ENCODE measurements around the gene HOXB1.
A peak's percentile ranks its signal among the peaks of the same experiment; 100 is the strongest.

GRCh38 chr17:48579760-48580554 lies 49.1 kb upstream of the HOXB1 start:
- TF ChIP-seq CTCF (IDR thresholded peaks at IDR 0.05) (no peak), EZH2 (IDR thresholded peaks at IDR 0.05) (peak; percentile 55), EZH2phosphoT487 (IDR thresholded peaks at IDR 0.05) (no peak)
